ENCODE data around the gene CASP8AP2. TPM values are rescaled to one million over a fixed set of nuclear protein-coding genes. Genes with fewer than 3 reads are reported as not detected.

The CASP8AP2 gene
- total RNA-seq, 4 donors from 2014 or later: 7.8 to 14.2 (median 11.6) TPM

DNA sequence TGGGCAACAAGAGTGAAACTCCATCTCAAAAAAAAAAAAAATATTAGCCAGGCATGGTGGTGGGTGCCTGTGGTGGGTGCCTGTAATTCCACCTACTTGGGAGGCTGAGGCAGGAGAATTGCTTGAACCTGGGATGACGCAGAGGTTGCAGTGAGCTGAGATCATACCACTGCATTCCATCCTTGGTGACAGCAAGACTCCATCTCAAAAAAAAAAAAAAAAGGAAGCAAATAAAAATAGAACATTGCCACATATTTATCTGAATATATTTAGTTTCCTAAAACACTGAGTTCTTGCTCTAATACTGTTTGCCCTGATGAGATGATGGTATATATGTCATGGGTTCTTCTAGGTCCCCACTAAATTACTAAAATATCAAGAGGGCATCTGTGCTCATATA is 28.4 kb downstream of the CASP8AP2 start:
- H3K4me3 ChIP-seq: no peak overlapping the region
- no peak for TF ChIP-seq CTCF (IDR thresholded peaks at IDR 0.05 in 4 of 5, conservative IDR thresholded peaks at IDR 0.05 in 1 of 5)
- TF ChIP-seq POLR2A (IDR thresholded peaks at IDR 0.05): no peak
- ATAC-seq: no peak
- H3K27me3 ChIP-seq: no peaks in the 10 kb centered on the region
- peaks cover 6 to 87% of the 10 kb centered on the region in 2 donors for H3K36me3 ChIP-seq
- no peaks in the 10 kb centered on the region for H3K9me3 ChIP-seq
- no peak overlapping the region for H3K27ac ChIP-seq
- in situ Hi-C loops (cut with MboI; ENCODE audit: low sequenced_read_pairs in 4 of 4): no loop called here
- intact Hi-C loops (cut with DNase I; ENCODE audit: low total_unique reads): no loop called here
- no peak for DNase-seq
- H3K4me1 ChIP-seq: no peaks in the 10 kb centered on the region

GRCh38 chr6:89859744-89860143 is 30.1 kb downstream of the CASP8AP2 start:
- Histone ChIP-seq H3K9me3 (no peaks in the 10 kb centered on the region), H3K4me1 (no peaks in the 10 kb centered on the region)

DNA sequence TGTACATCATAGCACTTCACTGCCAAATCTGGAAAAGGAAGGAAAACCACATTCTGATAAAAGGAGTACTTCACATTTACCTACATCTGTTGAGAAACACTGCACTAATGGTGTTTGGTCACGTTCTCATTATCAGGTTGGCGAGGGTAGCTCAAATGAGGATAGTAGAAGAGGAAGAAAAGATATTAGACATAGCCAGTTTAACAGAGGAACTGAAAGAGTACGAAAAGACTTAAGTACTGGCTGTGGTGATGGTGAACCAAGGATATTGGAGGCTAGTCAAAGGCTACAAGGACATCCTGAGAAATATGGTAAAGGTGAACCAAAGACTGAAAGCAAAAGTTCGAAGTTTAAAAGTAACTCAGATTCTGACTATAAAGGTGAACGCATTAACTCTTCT is 32.6 kb downstream of the CASP8AP2 start:
- intact Hi-C loops (cut with DNase I; ENCODE audit: low total_unique reads): no loop called here
- TF ChIP-seq CTCF (IDR thresholded peaks at IDR 0.05 in 4 of 5, conservative IDR thresholded peaks at IDR 0.05 in 1 of 5) (no peak), POLR2A (IDR thresholded peaks at IDR 0.05) (no peak)
- in situ Hi-C loops (cut with MboI; ENCODE audit: low sequenced_read_pairs in 4 of 4): no loop called here
- H3K4me3 ChIP-seq: no peak overlapping the region
- no peak for DNase-seq
- peaks cover 3 to 88% of the 10 kb centered on the region in 2 donors for H3K36me3 ChIP-seq
- H3K4me1 ChIP-seq: no peaks in the 10 kb centered on the region
- no peaks in the 10 kb centered on the region for H3K27me3 ChIP-seq
- no peak overlapping the region for H3K27ac ChIP-seq
- H3K9me3 ChIP-seq: no peaks in the 10 kb centered on the region
- ATAC-seq: no peak

More at GRCh38 chr6:89859744-89860143, 30.1 kb downstream of the CASP8AP2 start:
- Histone ChIP-seq H3K36me3 (peaks cover 6 to 92% of the 10 kb centered on the region in 2 donors), H3K27me3 (no peaks in the 10 kb centered on the region), H3K27ac (no peak overlapping the region), H3K4me3 (no peak overlapping the region)
- DNase-seq: no peak
- no peak for ATAC-seq
- intact Hi-C loops (cut with DNase I; ENCODE audit: low total_unique reads): no loop called here
- in situ Hi-C loops (cut with MboI; ENCODE audit: low sequenced_read_pairs in 4 of 4): no loop called here
- no peak for TF ChIP-seq POLR2A (IDR thresholded peaks at IDR 0.05)
- TF ChIP-seq CTCF (IDR thresholded peaks at IDR 0.05 in 4 of 5, conservative IDR thresholded peaks at IDR 0.05 in 1 of 5): no peak

DNA sequence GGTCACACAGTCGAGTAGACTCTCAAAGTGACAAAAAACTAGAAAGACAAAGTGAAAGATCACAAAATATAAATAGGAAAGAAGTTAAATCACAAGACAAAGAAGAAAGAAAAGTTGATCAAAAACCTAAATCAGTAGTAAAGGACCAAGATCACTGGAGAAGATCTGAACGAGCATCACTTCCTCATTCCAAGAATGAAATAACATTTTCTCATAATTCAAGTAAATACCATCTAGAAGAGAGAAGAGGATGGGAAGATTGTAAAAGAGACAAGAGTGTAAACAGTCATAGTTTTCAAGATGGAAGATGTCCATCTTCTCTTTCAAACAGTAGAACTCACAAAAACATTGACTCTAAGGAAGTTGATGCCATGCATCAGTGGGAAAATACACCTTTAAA is 33.0 kb downstream of the CASP8AP2 start:
- H3K4me1 ChIP-seq: no peaks in the 10 kb centered on the region
- no peak for DNase-seq
- no peak overlapping the region for H3K27ac ChIP-seq
- H3K9me3 ChIP-seq: no peaks in the 10 kb centered on the region
- H3K36me3 ChIP-seq: peaks cover 3 to 85% of the 10 kb centered on the region in 2 donors
- in situ Hi-C loops (cut with MboI; ENCODE audit: low sequenced_read_pairs in 4 of 4) (no loop called here), intact Hi-C loops (cut with DNase I; ENCODE audit: low total_unique reads) (no loop called here)
- no peaks in the 10 kb centered on the region for H3K27me3 ChIP-seq
- TF ChIP-seq CTCF (IDR thresholded peaks at IDR 0.05 in 4 of 5, conservative IDR thresholded peaks at IDR 0.05 in 1 of 5) (no peak), POLR2A (IDR thresholded peaks at IDR 0.05) (no peak)
- no peak for ATAC-seq
- H3K4me3 ChIP-seq: no peak overlapping the region

GRCh38 chr6:89866024-89866678 is 36.5 kb downstream of the CASP8AP2 start:
- TF ChIP-seq CTCF (IDR thresholded peaks at IDR 0.05 in 4 of 5, conservative IDR thresholded peaks at IDR 0.05 in 1 of 5) (no peak), POLR2A (IDR thresholded peaks at IDR 0.05) (no peak)
- DNase-seq (no peak), ATAC-seq (no peak)
- no peaks in the 10 kb centered on the region for H3K27me3 ChIP-seq
- no peaks in the 10 kb centered on the region for H3K4me1 ChIP-seq
- in situ Hi-C loops (cut with MboI; ENCODE audit: low sequenced_read_pairs in 4 of 4) (no loop called here), intact Hi-C loops (cut with DNase I; ENCODE audit: low total_unique reads) (no loop called here)
- H3K36me3 ChIP-seq: peaks cover 3 to 74% of the 10 kb centered on the region in 2 donors
- H3K27ac ChIP-seq: no peak overlapping the region
- no peaks in the 10 kb centered on the region for H3K9me3 ChIP-seq
- no peak overlapping the region for H3K4me3 ChIP-seq
